Hepatic stellate cell (primary cell): Measurements from ENCODE around the gene GDPGP1.
A peak's percentile ranks its signal among the peaks of the same experiment; 100 is the strongest.
"Not testable (repeated sequence)": the region's sequence is repeated elsewhere in the genome, so short reads cannot be mapped to it uniquely, and the experiment has no call there.

Source experiments
- DNase-seq: peaks from one replicate; pipeline ENCODE4 v3.0.0; 2011; ENCODE audit warnings: low spot score

The GDPGP1 gene

DNA sequence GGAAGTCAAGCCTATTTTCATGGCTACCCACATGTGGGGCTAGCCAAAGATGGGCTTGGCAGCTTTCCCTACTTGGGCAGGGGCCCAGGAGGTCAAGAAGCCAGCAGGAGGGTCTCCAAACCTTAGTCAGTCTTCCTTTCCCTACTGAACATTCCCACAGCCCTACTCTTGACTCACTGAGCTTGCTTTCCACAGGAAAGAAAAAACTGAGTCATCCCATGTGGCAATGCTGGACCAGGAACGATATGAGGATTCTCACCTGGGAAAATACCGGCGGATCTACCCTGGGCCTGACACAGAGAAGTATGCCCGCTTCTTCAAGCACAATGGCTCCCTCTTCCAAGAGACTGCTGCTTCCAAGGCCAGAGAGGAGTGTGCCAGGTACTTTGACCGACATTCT is 27.8 kb downstream of the GDPGP1 start:
- no peak for DNase-seq

DNA sequence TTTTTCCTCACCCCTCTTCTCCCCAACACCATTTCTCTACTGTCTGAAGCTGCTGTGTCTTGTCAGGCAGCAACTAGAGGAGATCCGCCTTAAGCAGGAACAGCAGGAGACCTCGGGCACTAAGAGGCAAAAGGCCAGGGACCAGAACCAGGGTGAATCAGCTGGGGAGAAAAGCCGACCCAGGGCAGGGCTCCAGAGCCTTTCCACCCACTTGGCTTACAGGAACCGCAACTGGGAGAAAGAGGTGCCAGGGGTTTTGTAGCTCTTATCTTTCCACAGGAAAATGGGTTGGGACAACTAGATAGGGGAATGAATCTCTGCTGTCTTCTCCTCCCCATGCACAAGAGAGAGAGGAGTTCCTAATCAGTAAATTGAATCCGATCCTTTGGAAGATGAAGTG is 28.4 kb downstream of the GDPGP1 start:
- no peak for DNase-seq

- no peak for DNase-seq
Measured at GRCh38 chr15:90264671-90265070, 30.7 kb downstream of the GDPGP1 start.

- DNase-seq = peak; percentile 85
Measured at GRCh38 chr15:90265271-90266060, 31.5 kb downstream of the GDPGP1 start, which contains the start of gene NGRN. NGRN (plus strand) TSS chr15:90265672; CDS start chr15:90265713, 41 bp downstream.

DNA sequence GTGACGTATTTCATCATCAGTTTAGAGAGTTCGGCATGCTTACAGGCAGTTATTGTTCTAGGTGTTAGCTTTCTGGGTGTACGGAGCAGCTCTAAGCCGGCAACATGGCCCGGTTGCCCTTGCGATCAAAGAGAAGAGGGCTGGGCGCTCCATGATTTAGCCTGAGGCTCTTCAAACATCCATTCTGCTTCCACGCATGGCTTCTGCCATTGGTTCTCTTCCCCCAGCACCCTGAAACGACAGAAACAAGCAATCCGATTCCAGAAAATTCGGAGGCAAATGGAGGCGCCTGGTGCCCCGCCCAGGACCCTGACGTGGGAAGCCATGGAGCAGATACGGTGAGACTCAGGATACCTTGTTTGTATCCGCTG is 32.0 kb downstream of the GDPGP1 start:
- DNase-seq = peak; percentile 25

DNA sequence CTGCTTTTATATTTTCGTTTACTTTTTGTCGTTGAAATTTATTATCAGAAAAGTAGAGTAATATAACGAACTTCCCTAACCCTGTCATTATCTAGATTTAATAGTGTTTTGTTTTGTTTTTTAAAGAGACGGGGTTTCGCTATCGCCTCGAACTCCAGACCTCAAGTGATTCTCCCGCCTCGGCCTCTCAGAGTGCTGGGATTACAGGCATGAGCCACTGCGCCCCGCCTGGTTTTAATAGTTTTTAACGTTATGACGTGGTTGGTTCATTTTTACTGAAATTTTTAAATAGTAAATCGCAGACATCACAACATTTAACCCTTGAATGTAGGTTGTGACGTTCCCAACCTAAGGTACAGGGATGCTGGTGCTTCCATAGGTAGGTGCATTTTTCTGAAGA is 32.5 kb downstream of the GDPGP1 start:
- no peak for DNase-seq

GRCh38 chr15:90268415-90268814 is 34.4 kb downstream of the GDPGP1 start:
- no peak for DNase-seq

- DNase-seq = no peak
Measured at GRCh38 chr15:90270502-90271150, 36.6 kb downstream of the GDPGP1 start.

DNA sequence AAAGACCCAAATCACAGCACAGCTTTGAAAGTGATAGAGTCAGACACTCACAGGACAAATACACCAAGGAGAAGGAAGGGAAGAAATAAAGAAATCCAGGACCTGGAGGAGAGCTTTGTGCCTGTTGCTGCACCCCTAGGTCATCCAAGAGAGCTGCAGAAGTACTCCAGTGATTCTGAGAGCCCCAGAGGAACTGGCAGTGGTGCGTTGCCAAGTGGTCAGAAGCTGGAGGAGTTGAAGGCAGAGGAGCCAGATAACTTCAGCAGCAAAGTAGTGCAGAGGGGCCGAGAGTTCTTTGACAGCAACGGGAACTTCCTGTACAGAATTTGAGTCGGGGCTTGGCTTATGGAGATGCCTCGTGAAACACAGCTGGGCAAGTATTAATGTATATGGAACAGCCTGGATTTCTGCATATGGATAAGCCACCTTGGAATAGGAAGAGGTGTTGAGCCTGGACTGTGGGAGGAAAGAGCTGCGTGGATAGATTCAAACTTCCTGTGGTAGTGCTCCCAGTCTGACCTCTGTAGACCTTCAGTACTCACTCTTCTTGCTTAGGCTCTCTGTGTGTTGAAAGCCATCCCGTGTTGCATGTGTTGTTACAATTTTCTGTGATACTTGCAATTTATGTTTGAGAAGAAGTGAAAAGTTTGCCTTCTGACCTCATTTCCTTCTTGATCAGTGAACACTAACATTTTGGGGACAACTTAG is 37.6 kb downstream of the GDPGP1 start:
- no peak for DNase-seq

- not testable (repeated sequence) for DNase-seq
Measured at GRCh38 chr15:90278467-90278866, 44.5 kb downstream of the GDPGP1 start.

DNA sequence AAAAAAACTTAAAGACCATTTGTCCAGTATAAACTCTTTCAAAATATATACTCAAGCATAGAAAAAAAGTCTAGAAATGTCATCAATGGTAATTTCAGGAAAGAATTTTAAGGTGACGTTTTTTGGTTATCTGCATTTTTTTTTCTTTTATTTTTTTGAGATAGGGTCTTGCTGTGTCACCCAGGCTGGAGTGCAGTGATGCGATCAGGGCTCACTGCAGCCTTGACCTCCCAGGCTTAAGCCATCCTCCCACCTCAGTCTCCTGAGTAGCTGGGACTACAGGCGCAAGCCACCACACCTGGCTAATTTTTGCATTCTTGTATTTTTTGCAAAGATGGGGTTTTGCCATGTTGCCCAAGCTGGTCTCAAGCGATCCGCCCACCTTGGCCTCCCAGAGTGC is 46.7 kb downstream of the GDPGP1 start:
- not testable (repeated sequence) for DNase-seq

- not testable (repeated sequence) for DNase-seq
Measured at GRCh38 chr15:90281637-90282036, 47.6 kb downstream of the GDPGP1 start.

DNA sequence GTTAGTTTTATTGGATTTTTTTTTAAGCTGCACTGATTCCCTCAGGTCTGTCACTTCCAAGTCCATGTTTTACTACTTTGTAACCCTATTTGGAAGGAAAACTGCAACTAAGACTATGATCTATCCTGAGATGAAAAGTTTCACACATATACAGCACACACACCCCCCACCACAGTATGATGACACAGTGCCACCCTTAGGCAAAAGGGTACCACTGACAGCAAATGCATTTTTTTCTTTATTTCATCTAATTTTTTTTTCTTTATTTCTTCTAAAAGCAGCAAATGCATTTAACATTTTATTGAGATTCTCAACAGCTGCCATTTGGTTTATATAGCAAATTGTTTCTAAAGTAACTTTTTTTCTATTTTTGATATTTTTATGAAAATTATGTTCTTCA is 52.7 kb downstream of the GDPGP1 start:
- DNase-seq = no peak

DNA sequence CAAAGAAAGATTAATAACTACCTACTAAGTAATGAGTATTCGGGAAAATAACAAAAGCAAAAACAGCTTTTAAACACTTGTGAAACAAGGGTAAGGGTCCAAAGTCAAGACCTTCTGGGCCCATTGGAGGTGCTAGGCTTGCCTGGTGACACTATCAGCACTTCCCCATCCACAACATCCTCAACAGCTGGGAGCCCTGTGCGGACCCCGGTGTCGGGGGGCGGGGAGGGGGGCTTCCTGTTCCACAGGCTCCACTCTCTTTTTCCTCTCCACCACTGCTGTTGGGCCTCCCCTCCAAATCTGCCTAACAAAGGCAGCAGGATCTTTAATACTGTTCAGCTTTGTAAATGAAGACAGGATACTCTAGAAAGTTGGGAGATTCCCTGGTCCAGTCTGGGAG is 53.1 kb downstream of the GDPGP1 start:
- no peak for DNase-seq

DNA sequence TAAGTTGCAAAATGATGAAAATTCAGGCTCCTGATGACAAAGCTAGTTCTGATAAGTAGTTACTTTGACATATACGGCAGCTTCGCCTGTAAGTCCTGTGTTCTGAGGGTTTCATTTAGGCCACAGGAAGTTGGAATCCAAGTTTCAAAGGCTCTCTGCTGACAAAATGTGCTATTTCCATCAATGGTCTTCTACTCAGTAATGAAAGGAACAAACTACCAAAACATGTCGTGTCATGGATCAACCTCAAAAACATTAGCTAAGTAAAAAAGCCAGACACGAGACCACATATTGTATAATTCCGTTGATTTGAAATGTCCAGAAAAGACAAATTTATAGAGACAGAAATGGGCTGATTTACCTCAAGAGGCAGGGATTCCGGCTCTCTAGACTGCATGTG is 53.9 kb downstream of the GDPGP1 start:
- DNase-seq = no peak

- no peak for DNase-seq
Measured at GRCh38 chr15:90291679-90292356, 57.8 kb downstream of the GDPGP1 start.

- peak; percentile 37 for DNase-seq
Measured at GRCh38 chr15:90293040-90293810, 59.2 kb downstream of the GDPGP1 start.

DNA sequence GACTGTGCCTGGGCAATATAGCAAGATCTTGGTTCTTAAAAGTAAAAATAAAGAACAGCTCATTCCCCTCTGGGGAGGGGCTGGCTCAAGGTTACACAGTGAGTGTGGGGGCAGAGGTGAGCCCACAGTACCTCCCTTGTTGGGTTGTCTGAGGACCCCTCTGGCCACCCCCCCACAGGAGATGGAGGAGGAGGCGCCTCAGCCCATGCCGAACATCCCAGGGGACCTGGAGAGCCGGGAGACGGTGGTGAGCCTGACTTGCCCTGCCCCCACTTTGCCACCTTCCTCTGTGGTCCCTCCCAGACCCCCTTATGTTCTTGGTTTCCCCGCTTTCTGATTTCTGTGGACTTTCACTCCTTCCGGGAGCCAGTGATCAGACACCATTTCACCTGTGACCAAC is 60.1 kb downstream of the GDPGP1 start:
- no peak for DNase-seq

GRCh38 chr15:90294601-90295269 is 60.7 kb downstream of the GDPGP1 start:
- no peak for DNase-seq

DNA sequence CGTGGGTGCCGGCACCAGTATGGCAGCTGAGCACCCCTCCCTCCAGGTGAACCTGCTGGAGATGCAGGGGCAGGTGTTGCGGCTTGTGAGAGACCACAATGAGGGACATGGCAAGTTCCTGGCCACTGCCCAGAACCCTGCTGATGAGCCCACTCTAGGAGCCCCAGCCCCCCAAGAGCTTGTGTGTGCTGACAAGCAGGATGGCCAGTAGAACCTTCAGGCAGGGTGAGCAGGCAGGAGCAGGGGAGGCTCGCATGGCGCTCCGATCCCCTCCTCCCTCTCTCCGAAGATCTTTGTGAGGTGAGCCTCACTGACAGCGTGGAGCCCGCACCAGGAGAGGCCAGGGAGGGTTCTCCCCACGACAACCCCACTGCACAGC is 61.2 kb downstream of the GDPGP1 start:
- no peak for DNase-seq
